Keratinocyte (primary cell): ENCODE data around the gene ADI1. TPM values are rescaled to one million over a fixed set of nuclear protein-coding genes. Genes with fewer than 3 reads are reported as not detected.

Source experiments
- DNase-seq: peaks from one replicate; pipeline ENCODE4 v3.0.0-alpha.2; 2011; ENCODE audit warnings: low read depth, missing footprints, low spot score
- FAIRE-seq: peaks from 2 replicates; lab custom pipeline; 2011; peaks lifted over from hg19 to GRCh38; lab: Jason Lieb, UNC
- H2AFZ ChIP-seq: 2 replicates; pipeline ENCODE4 v1.6.0; 2012; ENCODE audit warnings: low read length, control low read depth, inconsistent platforms; ENCODE audit not compliant: control insufficient read depth
- H3K27ac ChIP-seq: 2 replicates; pipeline ENCODE4 v1.5.1; 2011; ENCODE audit warnings: low read length; ENCODE audit not compliant: control insufficient read depth, insufficient read depth
- H3K27me3 ChIP-seq: 3 replicates; pipeline ENCODE4 v1.6.0; 2011; ENCODE audit warnings: low read length; ENCODE audit not compliant: control insufficient read depth, insufficient read depth; ENCODE audit errors: extremely low read depth
- H3K36me3 ChIP-seq, 2 experiments: 2 replicates in 1 of 2; 3 replicates in 1 of 2; pipeline ENCODE4 v1.5.1; 2011; ENCODE audit warnings: low read length in 2 of 2, mild to moderate bottlenecking in 1 of 2; ENCODE audit not compliant: control insufficient read depth in 2 of 2, insufficient read depth in 2 of 2; ENCODE audit errors: extremely low read depth in 1 of 2
- H3K4me1 ChIP-seq: 3 replicates; pipeline ENCODE4 v1.5.1; 2011; ENCODE audit warnings: low read length; ENCODE audit not compliant: control insufficient read depth, insufficient read depth; ENCODE audit errors: extremely low read depth
- H3K4me2 ChIP-seq: 3 replicates; pipeline ENCODE4 v1.6.0; 2011; ENCODE audit warnings: low read depth, low read length; ENCODE audit not compliant: control insufficient read depth, insufficient read depth; ENCODE audit errors: extremely low read depth
- H3K4me3 ChIP-seq, 3 experiments: fragments of 200-600 bp in 1 of 3; sonication (generic) in 1 of 3; 2 replicates in 2 of 3; 3 replicates in 1 of 3; pipeline ENCODE4 v1.5.1; 2011 to 2016; ENCODE audit warnings: low read length in 3 of 3, mild to moderate bottlenecking in 3 of 3, control low read depth in 2 of 3, inconsistent platforms in 1 of 3, low read depth in 1 of 3, mixed read lengths in 1 of 3, mixed run types in 1 of 3, moderate library complexity in 1 of 3; ENCODE audit not compliant: control insufficient read depth in 2 of 3, insufficient read depth in 2 of 3; ENCODE audit errors: extremely low read depth in 1 of 3
- H3K79me2 ChIP-seq: 2 replicates; pipeline ENCODE4 v1.6.0; 2012; ENCODE audit warnings: low read length; ENCODE audit not compliant: control insufficient read depth, insufficient read depth
- H3K9ac ChIP-seq: 3 replicates; pipeline ENCODE4 v1.6.0; 2011; ENCODE audit warnings: low read length; ENCODE audit not compliant: control insufficient read depth, insufficient read depth; ENCODE audit errors: extremely low read depth
- H3K9me1 ChIP-seq: 3 replicates; pipeline ENCODE4 v1.6.0; 2011; ENCODE audit warnings: low read length; ENCODE audit not compliant: control insufficient read depth, insufficient read depth; ENCODE audit errors: extremely low read depth
- H3K9me3 ChIP-seq: 2 replicates; pipeline ENCODE4 v1.5.1; 2012; ENCODE audit warnings: low read depth, low read length; ENCODE audit not compliant: control insufficient read depth
- H4K20me1 ChIP-seq: 3 replicates; pipeline ENCODE4 v1.6.0; 2011; ENCODE audit warnings: low read length; ENCODE audit not compliant: control insufficient read depth, insufficient read depth; ENCODE audit errors: extremely low read depth
- CTCF ChIP-seq, 3 experiments: IDR thresholded peaks in 1 of 3; conservative IDR thresholded peaks in 1 of 3; optimal IDR thresholded peaks in 1 of 3; 2 replicates in 2 of 3; 3 replicates in 1 of 3; pipeline versions ENCODE3 to v1.5.1; 2011; ENCODE audit warnings: low read length in 3 of 3, mild to moderate bottlenecking in 3 of 3, moderate library complexity in 2 of 3, control low read depth in 1 of 3, inconsistent platforms in 1 of 3; ENCODE audit not compliant: insufficient read depth in 2 of 3; ENCODE audit errors: extremely low read depth in 1 of 3
- EZH2 ChIP-seq: IDR thresholded peaks from one replicate; pipeline ENCODE4 v1.6.1; 2012; ENCODE audit warnings: inconsistent platforms, mild to moderate bottlenecking, low read length, moderate library complexity
- dilution Hi-C: fragments of 300-500 bp; cut with MboI; formaldehyde crosslinking; loops from one replicate; pipeline ENCODE4 v1.7.0; 2020; ENCODE audit warnings: low sequenced_read_pairs; ENCODE audit not compliant: extremely low pct_ligation_motif_present
- polyA plus RNA-seq, 5 experiments: library from polyadenylated mRNA; depleted of rRNA in 3 of 5; stranded (reverse) in 3 of 5; stranded (forward) in 1 of 5; unstranded in 1 of 5; fragments of >200 nt; gene quantifications; 1 replicate in 1 of 5; 2 replicates in 3 of 5; 3 replicates in 1 of 5; pipeline versions ENCODE4 v1.2.1 to v1.2.3, GENCODE V29; 2011 to 2012; ENCODE audit warnings: missing spikeins in 2 of 5, low read depth in 1 of 5, low replicate concordance in 1 of 5

The ADI1 gene
- polyA plus RNA-seq, 1 donor (not counting 4 experiments of a cell fraction or from before 2014, with no cell fraction given): 47.4 TPM

GRCh38 chr2:3545788-3546478 is 26.6 kb upstream of the ADI1 start:
- Histone ChIP-seq H3K27ac (no peak overlapping the region), H4K20me1 (peaks cover 3% of the 10 kb centered on the region), H3K9ac (no peak overlapping the region), H3K36me3 (peaks cover 25 to 36% of the 10 kb centered on the region in 2 experiments), H3K27me3 (no peaks in the 10 kb centered on the region), H3K4me2 (no peak overlapping the region), H3K9me3 (no peaks in the 10 kb centered on the region), H3K9me1 (no peaks in the 10 kb centered on the region), H3K79me2 (peaks cover 14% of the 10 kb centered on the region), H3K4me3 (no peak overlapping the region), H3K4me1 (no peaks in the 10 kb centered on the region), H2AFZ (no peak overlapping the region)
- DNase-seq: no peak
- no peak for FAIRE-seq
- dilution Hi-C loops: no loop called here
- TF ChIP-seq CTCF (optimal IDR thresholded peaks at IDR 0.05 in 1 of 3, IDR thresholded peaks at IDR 0.05 in 1 of 3, conservative IDR thresholded peaks at IDR 0.05 in 1 of 3; ENCODE audit: extremely low read depth in 1 of 3, insufficient read depth in 2 of 3, low read length in 3 of 3): no peak
- TF ChIP-seq EZH2: no peak

GRCh38 chr2:3543023-3543683 is 23.8 kb upstream of the ADI1 start:
- peaks cover 14% of the 10 kb centered on the region for H3K79me2 ChIP-seq
- TF ChIP-seq CTCF (optimal IDR thresholded peaks at IDR 0.05 in 1 of 3, IDR thresholded peaks at IDR 0.05 in 1 of 3, conservative IDR thresholded peaks at IDR 0.05 in 1 of 3; ENCODE audit: extremely low read depth in 1 of 3, insufficient read depth in 2 of 3, low read length in 3 of 3) (no peak), EZH2 (no peak)
- no peaks in the 10 kb centered on the region for H3K9me1 ChIP-seq
- no peak overlapping the region for H3K4me2 ChIP-seq
- H3K9ac ChIP-seq: no peak overlapping the region
- peaks cover 12 to 24% of the 10 kb centered on the region in 2 experiments for H3K36me3 ChIP-seq
- no peak overlapping the region for H2AFZ ChIP-seq
- no peaks in the 10 kb centered on the region for H3K9me3 ChIP-seq
- dilution Hi-C loops: no loop called here
- H4K20me1 ChIP-seq: peaks cover 3% of the 10 kb centered on the region
- no peak overlapping the region for H3K27ac ChIP-seq
- FAIRE-seq (no peak), DNase-seq (no peak)
- H3K27me3 ChIP-seq: no peaks in the 10 kb centered on the region
- no peaks in the 10 kb centered on the region for H3K4me1 ChIP-seq
- no peak overlapping the region for H3K4me3 ChIP-seq
